HepG2 (cell line): ENCODE data around the gene INO80E. TPM values are rescaled to one million over a fixed set of nuclear protein-coding genes. Genes with fewer than 3 reads are reported as not detected.

Experiments used
- ELF3 ChIP-seq: IDR thresholded peaks from 2 replicates; pipeline ENCODE4 v1.6.1; 2016; ENCODE audit warnings: missing genetic modification reagents, missing compliant biosample characterization
- ESRRA ChIP-seq: sonication (generic); formaldehyde crosslinking; IDR thresholded peaks from 2 replicates; pipeline ENCODE4 v1.5.1; 2020; ENCODE audit warnings: mild to moderate bottlenecking, low read depth, missing genetic modification reagents
- GLMP ChIP-seq: sonication (generic); formaldehyde crosslinking; IDR thresholded peaks from 2 replicates; pipeline ENCODE4 v1.9.0; 2021; ENCODE audit warnings: missing genetic modification reagents, mild to moderate bottlenecking, borderline replicate concordance
- GPN1 ChIP-seq: sonication (generic); formaldehyde crosslinking; IDR thresholded peaks from 2 replicates; pipeline ENCODE4 v1.5.1; 2020; ENCODE audit warnings: missing genetic modification reagents, borderline replicate concordance
- HNF4G ChIP-seq, 2 experiments: sonication (generic) in 1 of 2; formaldehyde crosslinking in 1 of 2; IDR thresholded peaks; 2 replicates each; pipeline versions ENCODE4 v1.4.0 to v1.6.1; 2011 to 2020; ENCODE audit warnings: borderline replicate concordance in 2 of 2, low read depth in 2 of 2, mild to moderate bottlenecking in 2 of 2, low read length in 1 of 2, missing genetic modification reagents in 1 of 2, moderate library complexity in 1 of 2
- IKZF1 ChIP-seq: fragments of 450-650 bp; IDR thresholded peaks from 2 replicates; pipeline ENCODE4 v1.7.1; 2016
- MBD4 ChIP-seq: IDR thresholded peaks from 2 replicates; pipeline ENCODE4 v1.6.1; 2012; ENCODE audit warnings: low read length, inconsistent platforms, borderline replicate concordance
- MTF2 ChIP-seq: sonication (generic); formaldehyde crosslinking; IDR thresholded peaks from 2 replicates; pipeline ENCODE4 v1.5.0; 2020; ENCODE audit warnings: missing genetic modification reagents, borderline replicate concordance
- NFKB2 ChIP-seq: sonication (generic); formaldehyde crosslinking; IDR thresholded peaks from 2 replicates; pipeline ENCODE4 v1.4.0; 2020; ENCODE audit warnings: missing genetic modification reagents, borderline replicate concordance
- POLR2AphosphoS2 ChIP-seq: IDR thresholded peaks from 2 replicates; pipeline ENCODE4 v1.6.1; 2011; ENCODE audit warnings: low read depth, low read length, improper control_type of control experiment
- SAFB2 ChIP-seq: sonication (generic); formaldehyde crosslinking; IDR thresholded peaks from 2 replicates; pipeline ENCODE4 v1.5.1; 2020; ENCODE audit warnings: missing genetic modification reagents, low read depth, mild to moderate bottlenecking, borderline replicate concordance
- SATB2 ChIP-seq: sonication (generic); formaldehyde crosslinking; IDR thresholded peaks from 2 replicates; pipeline ENCODE4 v1.5.0; 2020; ENCODE audit warnings: missing genetic modification reagents
- SOX13 ChIP-seq, 3 experiments: fragments of 450-650 bp in 1 of 3; sonication (generic) in 1 of 3; formaldehyde crosslinking in 1 of 3; IDR thresholded peaks in 2 of 3; conservative IDR thresholded peaks in 1 of 3; 2 replicates each; pipeline versions ENCODE4 v1.5.0 to v1.6.1; 2016 to 2020; ENCODE audit warnings: antibody characterized with exemption in 1 of 3, mild to moderate bottlenecking in 1 of 3, missing compliant biosample characterization in 1 of 3, missing genetic modification reagents in 1 of 3, moderate library complexity in 1 of 3
- TCF7L2 ChIP-seq: IDR thresholded peaks from 2 replicates; pipeline ENCODE4 v1.6.1; 2011; ENCODE audit warnings: mild to moderate bottlenecking, low read depth, low read length, moderate library complexity
- TGIF2 ChIP-seq: IDR thresholded peaks from 2 replicates; pipeline ENCODE4 v1.6.1; 2016; ENCODE audit warnings: control low read depth, missing compliant biosample characterization
- TMF1 ChIP-seq: sonication (generic); formaldehyde crosslinking; IDR thresholded peaks from 2 replicates; pipeline ENCODE4 v1.8.1; 2022; ENCODE audit warnings: low read depth, missing genetic modification reagents
- TOE1 ChIP-seq: sonication (generic); formaldehyde crosslinking; IDR thresholded peaks from 2 replicates; pipeline ENCODE4 v1.4.0; 2020; ENCODE audit warnings: mild to moderate bottlenecking, missing genetic modification reagents
- ZFAT ChIP-seq: sonication (generic); formaldehyde crosslinking; conservative IDR thresholded peaks from 2 replicates; pipeline ENCODE4 v1.8.1; 2023; ENCODE audit warnings: missing genetic modification reagents, inconsistent platforms
- ZNF30 ChIP-seq: sonication (generic); formaldehyde crosslinking; IDR thresholded peaks from 2 replicates; pipeline ENCODE4 v1.5.0; 2020; ENCODE audit warnings: mild to moderate bottlenecking, missing genetic modification reagents
- ZNF331 ChIP-seq: sonication (generic); formaldehyde crosslinking; IDR thresholded peaks from 2 replicates; pipeline ENCODE4 v1.4.0; 2020; ENCODE audit warnings: missing genetic modification reagents
- ZNF441 ChIP-seq: sonication (generic); formaldehyde crosslinking; IDR thresholded peaks from 2 replicates; pipeline ENCODE4 v1.7.0; 2021; ENCODE audit warnings: missing genetic modification reagents, borderline replicate concordance
- ZNF713 ChIP-seq: sonication (generic); formaldehyde crosslinking; IDR thresholded peaks from 2 replicates; pipeline ENCODE4 v1.4.0; 2020; ENCODE audit warnings: mild to moderate bottlenecking, missing genetic modification reagents
- ZNF724P ChIP-seq: sonication (generic); formaldehyde crosslinking; IDR thresholded peaks from 2 replicates; pipeline ENCODE4 v1.8.0; 2022; ENCODE audit warnings: missing genetic modification reagents, borderline replicate concordance
- ZNF839 ChIP-seq: sonication (generic); formaldehyde crosslinking; IDR thresholded peaks from 2 replicates; pipeline ENCODE4 v1.4.0; 2020; ENCODE audit warnings: missing genetic modification reagents, mild to moderate bottlenecking, borderline replicate concordance
- ZSCAN25 ChIP-seq: sonication (generic); formaldehyde crosslinking; IDR thresholded peaks from 2 replicates; pipeline ENCODE4 v1.8.0; 2022; ENCODE audit warnings: mild to moderate bottlenecking, missing genetic modification reagents
- polyA plus RNA-seq, 8 experiments: library from polyadenylated mRNA; depleted of rRNA in 3 of 8; stranded (reverse) in 7 of 8; unstranded in 1 of 8; fragments of >200 nt; fragmentation: Illumina TruSeq in 4 of 8; extraction: Trizol in 4 of 8; gene quantifications; 2 replicates each; pipeline versions ENCODE4 v1.2.1 to v1.2.3, GENCODE V29; 2011 to 2016; ENCODE audit warnings: low read depth in 4 of 8, missing spikeins in 1 of 8, mixed read lengths in 1 of 8; ENCODE audit not compliant: insufficient read depth in 1 of 8
- total RNA-seq, 5 experiments: library from RNA; depleted of rRNA; stranded (reverse); fragments of >200 nt; fragmentation: Illumina TruSeq; extraction: Trizol; gene quantifications; 2 replicates each; pipeline ENCODE4 v1.2.3, GENCODE V29; 2016; ENCODE audit warnings: low read depth in 1 of 5
- TF ChIP-seq, protein P1 (sequence below): IDR thresholded peaks from 2 replicates; pipeline ENCODE4 v1.6.1; 2016; ENCODE audit warnings: mild to moderate bottlenecking, missing biosample characterization, missing genetic modification reagents
- TF ChIP-seq, protein P2 (sequence below): conservative IDR thresholded peaks from 2 replicates; pipeline ENCODE4 v1.6.1; 2018; ENCODE audit warnings: missing genetic modification reagents

INO80E gene
- total and polyA plus RNA-seq, 2 of the 13 experiments (the other 11 are each of a cell fraction or from before 2014, with no cell fraction given), result 25.8 to 45.6 TPM

DNA sequence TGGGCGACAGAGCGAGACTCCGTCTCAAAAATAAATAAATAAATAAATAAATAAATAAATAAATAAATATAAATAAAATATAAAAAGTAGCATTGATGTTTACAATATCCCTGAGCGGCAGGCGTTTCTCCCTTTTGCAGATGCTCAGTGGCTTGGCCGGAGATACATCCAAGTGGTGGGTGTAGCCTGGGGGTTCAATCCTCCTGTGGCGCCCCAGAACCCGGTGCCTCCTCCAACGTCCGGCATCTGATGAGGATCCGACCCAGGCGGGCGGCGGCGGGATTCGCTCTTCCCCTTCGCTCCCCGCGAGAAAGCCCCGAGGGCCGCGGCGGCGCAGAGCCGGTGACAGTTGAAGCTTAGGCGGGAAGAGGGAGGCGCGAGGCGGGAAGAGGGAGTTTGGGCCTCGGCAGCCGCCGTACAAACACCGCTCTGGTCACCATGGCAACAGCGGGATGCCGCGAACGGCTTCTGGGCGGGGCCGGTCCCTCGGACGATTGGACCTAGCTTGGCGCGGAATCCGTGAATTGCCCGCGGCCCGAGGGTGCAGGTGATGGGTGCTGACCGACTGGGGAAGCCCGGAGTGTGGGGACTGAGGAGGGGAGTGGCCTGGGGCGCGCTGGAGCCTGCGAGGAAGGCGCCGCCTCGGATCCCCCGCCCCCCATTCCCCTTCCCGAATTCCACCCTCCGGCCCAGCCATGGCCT, 56.8 kb downstream of the INO80E start (continued):
- peak; percentile 43; the same call in 1 of the 2 replicates for TF ChIP-seq HNF4G (IDR thresholded peaks at IDR 0.05; ENCODE audit: borderline replicate concordance, low read depth, low read length)
- peak; percentile 82; the same call in 1 of the 2 replicates for TF ChIP-seq HNF4G (CRISPR knock-in tag; IDR thresholded peaks at IDR 0.05; ENCODE audit: borderline replicate concordance, low read depth)
- TF ChIP-seq ZNF724P (CRISPR knock-in tag), result no peak
- TF ChIP-seq TMF1, result peak; percentile 99
- no peak; the same call in 1 of the 2 replicates for TF ChIP-seq MTF2
- peak; percentile 87 for TF ChIP-seq ZSCAN25 (CRISPR knock-in tag)
- TF ChIP-seq, protein P1, sequence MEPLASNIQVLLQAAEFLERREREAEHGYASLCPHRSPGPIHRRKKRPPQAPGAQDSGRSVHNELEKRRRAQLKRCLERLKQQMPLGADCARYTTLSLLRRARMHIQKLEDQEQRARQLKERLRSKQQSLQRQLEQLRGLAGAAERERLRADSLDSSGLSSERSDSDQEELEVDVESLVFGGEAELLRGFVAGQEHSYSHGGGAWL (CRISPR knock-in tag), result peak; percentile 97
- TF ChIP-seq SAFB2 (CRISPR knock-in tag), result 0 out of 2 replicates have a peak, but pooled peaks have one; percentile 40
- TF ChIP-seq ESRRA, result peak; percentile 75; the same call in 1 of the 2 replicates
- TF ChIP-seq GLMP (CRISPR knock-in tag), result no peak
- TF ChIP-seq ZFAT (CRISPR knock-in tag), result no peak
- TF ChIP-seq TGIF2, result peak; percentile 93
- peak; percentile 87; the same call in 1 of the 2 replicates for TF ChIP-seq ZNF839 (CRISPR knock-in tag)
- TF ChIP-seq MBD4, result no peak
- no peak; the same call in 1 of the 2 replicates for TF ChIP-seq ZNF713 (CRISPR knock-in tag)
- TF ChIP-seq TOE1 (CRISPR knock-in tag), result peak; percentile 85; the same call in 1 of the 2 replicates
- TF ChIP-seq, protein P2, sequence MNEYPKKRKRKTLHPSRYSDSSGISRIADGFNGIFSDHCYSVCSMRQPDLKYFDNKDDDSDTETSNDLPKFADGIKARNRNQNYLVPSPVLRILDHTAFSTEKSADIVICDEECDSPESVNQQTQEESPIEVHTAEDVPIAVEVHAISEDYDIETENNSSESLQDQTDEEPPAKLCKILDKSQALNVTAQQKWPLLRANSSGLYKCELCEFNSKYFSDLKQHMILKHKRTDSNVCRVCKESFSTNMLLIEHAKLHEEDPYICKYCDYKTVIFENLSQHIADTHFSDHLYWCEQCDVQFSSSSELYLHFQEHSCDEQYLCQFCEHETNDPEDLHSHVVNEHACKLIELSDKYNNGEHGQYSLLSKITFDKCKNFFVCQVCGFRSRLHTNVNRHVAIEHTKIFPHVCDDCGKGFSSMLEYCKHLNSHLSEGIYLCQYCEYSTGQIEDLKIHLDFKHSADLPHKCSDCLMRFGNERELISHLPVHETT (CRISPR knock-in tag), result peak; percentile 91
- no peak for TF ChIP-seq POLR2AphosphoS2
- TF ChIP-seq SATB2 (CRISPR knock-in tag), result peak; percentile 62; the same call in 1 of the 2 replicates
- TF ChIP-seq IKZF1, result no peak
- no peak for TF ChIP-seq GPN1
- TF ChIP-seq ELF3, result peak; percentile 90
- TF ChIP-seq ZNF441 (CRISPR knock-in tag), result peak; percentile 65; the same call in 1 of the 2 replicates
- TF ChIP-seq ZNF331 (CRISPR knock-in tag), result peak; percentile 97
- peak; percentile 98 for TF ChIP-seq NFKB2 (CRISPR knock-in tag)
- no peak for TF ChIP-seq TCF7L2
- TF ChIP-seq SOX13 (IDR thresholded peaks at IDR 0.05), result no peak
- TF ChIP-seq SOX13 (CRISPR knock-in tag; conservative IDR thresholded peaks at IDR 0.05 in 1 of 2, IDR thresholded peaks at IDR 0.05 in 1 of 2), result peak in 1 of 2 experiments; percentile 71; a peak in 2 of 4 replicates
- TF ChIP-seq ZNF30, result peak; percentile 97; the same call in 1 of the 2 replicates
